BLaER1 (cell line): Measurements from ENCODE around the gene UBE2O.
A peak's percentile ranks its signal among the peaks of the same experiment; 100 is the strongest.

Experiments used
- H3K27ac ChIP-seq: shearing (Covaris generic); formaldehyde crosslinking; 2 replicates; pipeline ENCODE4 v1.8.1; 2022
- H3K27me3 ChIP-seq: shearing (Covaris generic); formaldehyde crosslinking; 2 replicates; pipeline ENCODE4 v1.8.1; 2022
- H3K36me3 ChIP-seq: shearing (Covaris generic); formaldehyde crosslinking; 2 replicates; pipeline ENCODE4 v1.8.1; 2022
- H3K4me1 ChIP-seq: shearing (Covaris generic); formaldehyde crosslinking; 2 replicates; pipeline ENCODE4 v1.8.1; 2022
- H3K4me2 ChIP-seq: shearing (Covaris generic); formaldehyde crosslinking; 2 replicates; pipeline ENCODE4 v1.8.1; 2022
- H3K4me3 ChIP-seq: shearing (Covaris generic); formaldehyde crosslinking; 2 replicates; pipeline ENCODE4 v1.8.1; 2022
- H3K9ac ChIP-seq: shearing (Covaris generic); formaldehyde crosslinking; 2 replicates; pipeline ENCODE4 v1.8.1; 2022
- H3K9me3 ChIP-seq: shearing (Covaris generic); formaldehyde crosslinking; 2 replicates; pipeline ENCODE4 v1.8.1; 2022
- H4K20me1 ChIP-seq: shearing (Covaris generic); formaldehyde crosslinking; 2 replicates; pipeline ENCODE4 v1.8.1; 2022
- Cebpa-rat ChIP-seq: shearing (Covaris generic); IDR thresholded peaks from 2 replicates; pipeline ENCODE4 v1.8.1; 2022

Gene UBE2O

GRCh38 chr17:76405967-76406647, 46.8 kb downstream of the UBE2O start:
- Histone ChIP-seq H3K4me2 (peak overlapping the region; percentile 75), H3K36me3 (peaks cover 59% of the 10 kb centered on the region), H3K4me1 (peaks cover 51% of the 10 kb centered on the region), H3K9me3 (no peaks in the 10 kb centered on the region), H3K27me3 (no peaks in the 10 kb centered on the region), H3K4me3 (no peak overlapping the region), H3K9ac (no peak overlapping the region), H3K27ac (no peak overlapping the region), H4K20me1 (peaks cover 90% of the 10 kb centered on the region)
- no peak for TF ChIP-seq Cebpa-rat

- no peak for TF ChIP-seq Cebpa-rat
- Histone ChIP-seq H3K36me3 (peaks cover 61% of the 10 kb centered on the region), H3K27me3 (no peaks in the 10 kb centered on the region), H4K20me1 (peaks cover 87% of the 10 kb centered on the region), H3K27ac (no peak overlapping the region), H3K4me1 (peaks cover 49% of the 10 kb centered on the region), H3K9ac (no peak overlapping the region), H3K9me3 (no peaks in the 10 kb centered on the region), H3K4me3 (no peak overlapping the region), H3K4me2 (peak overlapping the region; percentile 75)
These were observed 47.4 kb downstream of the UBE2O start for GRCh38 chr17:76405607-76405966.

GRCh38 chr17:76404976-76405563, 47.9 kb downstream of the UBE2O start:
- Histone ChIP-seq H3K36me3 (peaks cover 61% of the 10 kb centered on the region), H3K4me1 (peaks cover 49% of the 10 kb centered on the region), H3K27ac (no peak overlapping the region), H3K9me3 (no peaks in the 10 kb centered on the region), H3K4me2 (peak overlapping the region; percentile 75), H3K27me3 (no peaks in the 10 kb centered on the region), H4K20me1 (peaks cover 87% of the 10 kb centered on the region), H3K4me3 (no peak overlapping the region), H3K9ac (no peak overlapping the region)
- TF ChIP-seq Cebpa-rat: no peak

- Histone ChIP-seq H3K36me3 (peaks cover 63% of the 10 kb centered on the region), H3K4me1 (peaks cover 42% of the 10 kb centered on the region), H3K27ac (no peak overlapping the region), H3K4me3 (no peak overlapping the region), H3K9ac (no peak overlapping the region), H3K4me2 (no peak overlapping the region), H3K27me3 (no peaks in the 10 kb centered on the region), H4K20me1 (peaks cover 86% of the 10 kb centered on the region), H3K9me3 (no peaks in the 10 kb centered on the region)
- no peak for TF ChIP-seq Cebpa-rat
These were observed 48.7 kb downstream of the UBE2O start for GRCh38 chr17:76404256-76404655.

- no peak overlapping the region for H3K27ac ChIP-seq
- H4K20me1 ChIP-seq: peaks cover 86% of the 10 kb centered on the region
- H3K9ac ChIP-seq: no peak overlapping the region
- peaks cover 26% of the 10 kb centered on the region for H3K4me1 ChIP-seq
- H3K4me3 ChIP-seq: no peak overlapping the region
- peaks cover 79% of the 10 kb centered on the region for H3K36me3 ChIP-seq
- no peak overlapping the region for H3K4me2 ChIP-seq
- H3K9me3 ChIP-seq: no peaks in the 10 kb centered on the region
- TF ChIP-seq Cebpa-rat: no peak
- no peaks in the 10 kb centered on the region for H3K27me3 ChIP-seq
These were observed 50.2 kb downstream of the UBE2O start for GRCh38 chr17:76402711-76403110.

GRCh38 chr17:76399175-76400172, 53.5 kb downstream of the UBE2O start:
- H4K20me1 ChIP-seq: peaks cover 61% of the 10 kb centered on the region
- no peak overlapping the region for H3K9ac ChIP-seq
- H3K4me2 ChIP-seq: no peak overlapping the region
- H3K36me3 ChIP-seq: peaks cover 100% of the 10 kb centered on the region
- no peaks in the 10 kb centered on the region for H3K27me3 ChIP-seq
- H3K27ac ChIP-seq: no peak overlapping the region
- no peaks in the 10 kb centered on the region for H3K9me3 ChIP-seq
- no peak overlapping the region for H3K4me3 ChIP-seq
- no peaks in the 10 kb centered on the region for H3K4me1 ChIP-seq
- no peak for TF ChIP-seq Cebpa-rat

GRCh38 chr17:76398523-76399174, 54.3 kb downstream of the UBE2O start:
- H3K36me3 ChIP-seq: peaks cover 100% of the 10 kb centered on the region
- no peak for TF ChIP-seq Cebpa-rat
- H3K9me3 ChIP-seq: no peaks in the 10 kb centered on the region
- H3K4me1 ChIP-seq: no peaks in the 10 kb centered on the region
- H3K27ac ChIP-seq: no peak overlapping the region
- no peak overlapping the region for H3K4me3 ChIP-seq
- no peak overlapping the region for H3K9ac ChIP-seq
- H3K4me2 ChIP-seq: no peak overlapping the region
- peaks cover 59% of the 10 kb centered on the region for H4K20me1 ChIP-seq
- H3K27me3 ChIP-seq: no peaks in the 10 kb centered on the region

GRCh38 chr17:76397687-76398522, 55.0 kb downstream of the UBE2O start:
- no peak overlapping the region for H3K4me3 ChIP-seq
- no peak for TF ChIP-seq Cebpa-rat
- H3K9me3 ChIP-seq: no peaks in the 10 kb centered on the region
- H3K36me3 ChIP-seq: peaks cover 99% of the 10 kb centered on the region
- H3K4me2 ChIP-seq: no peak overlapping the region
- H3K27ac ChIP-seq: no peak overlapping the region
- no peaks in the 10 kb centered on the region for H3K4me1 ChIP-seq
- no peak overlapping the region for H3K9ac ChIP-seq
- no peaks in the 10 kb centered on the region for H3K27me3 ChIP-seq
- peaks cover 55% of the 10 kb centered on the region for H4K20me1 ChIP-seq

- Histone ChIP-seq H3K9me3 (no peaks in the 10 kb centered on the region), H3K4me3 (no peak overlapping the region), H3K27me3 (no peaks in the 10 kb centered on the region), H3K4me1 (no peaks in the 10 kb centered on the region), H3K27ac (no peak overlapping the region), H4K20me1 (peaks cover 47% of the 10 kb centered on the region), H3K9ac (no peak overlapping the region), H3K4me2 (no peak overlapping the region), H3K36me3 (peaks cover 99% of the 10 kb centered on the region)
- no peak for TF ChIP-seq Cebpa-rat
These were observed 55.8 kb downstream of the UBE2O start for GRCh38 chr17:76397184-76397583.
